CD4-positive, alpha-beta T cell (primary cell): ENCODE measurements around the gene KLK11. TPM values are rescaled to one million over a fixed set of nuclear protein-coding genes. Genes with fewer than 3 reads are reported as not detected.

Experiments used
- ATAC-seq: fragments of 200-7000 bp; cut with Tn5 transposase; one replicate; pipeline ENCODE4 v1.10.0; 2022; ENCODE audit warnings: mild to moderate bottlenecking; ENCODE audit not compliant: poor library complexity
- CTCF ChIA-PET: fragments of 350-600 bp; sonication (Branson Sonifier 250); formaldehyde crosslinking; loops from one replicate; lab custom pipeline; 2021; ENCODE audit warnings: antibody characterized with exemption, inconsistent platforms; lab: Charles Lee
- POLR2A ChIA-PET: fragments of 350-600 bp; sonication (Branson Sonifier 250); formaldehyde crosslinking; loops from one replicate; lab custom pipeline; 2021; ENCODE audit warnings: antibody characterized with exemption, inconsistent platforms; lab: Charles Lee
- DNase-seq, 14 experiments: peaks; one replicate each; pipeline ENCODE4 v3.0.0-alpha.2; 2013 to 2020; ENCODE audit warnings: mixed read lengths in 2 of 14
- H3K27ac ChIP-seq, 2 donors: one replicate each; pipeline versions ENCODE4 v1.5.1 to v1.7.0; 2013; ENCODE audit warnings: low read length in 2 of 2, low read depth in 1 of 2, mild to moderate bottlenecking in 1 of 2
- H3K27me3 ChIP-seq, 2 experiments: 1 replicate in 1 of 2; 2 replicates in 1 of 2; pipeline versions ENCODE4 v1.6.1 to v1.7.0; 2013; ENCODE audit warnings: low read length in 2 of 2, control low read depth in 1 of 2, mild to moderate bottlenecking in 1 of 2, moderate library complexity in 1 of 2; ENCODE audit not compliant: insufficient read depth in 2 of 2, control insufficient read depth in 1 of 2
- H3K36me3 ChIP-seq: one replicate; pipeline ENCODE4 v1.6.1; 2013; ENCODE audit warnings: low read length, control low read depth; ENCODE audit not compliant: insufficient read depth
- H3K4me1 ChIP-seq: one replicate; pipeline ENCODE4 v1.6.1; 2013; ENCODE audit warnings: low read length, control low read depth; ENCODE audit not compliant: insufficient read depth
- H3K4me3 ChIP-seq: one replicate; pipeline ENCODE4 v1.5.1; 2013; ENCODE audit warnings: mild to moderate bottlenecking, low read length, moderate library complexity
- H3K9me3 ChIP-seq, 2 experiments: 1 replicate in 1 of 2; 2 replicates in 1 of 2; pipeline versions ENCODE4 v1.6.1 to v1.7.0; 2013; ENCODE audit warnings: low read length in 2 of 2, mild to moderate bottlenecking in 2 of 2, control low read depth in 1 of 2, moderate library complexity in 1 of 2; ENCODE audit not compliant: control insufficient read depth in 1 of 2, insufficient read depth in 1 of 2
- H3K27ac Mint-ChIP-seq: one replicate; pipeline ENCODE4 v1.8.0; 2020; ENCODE audit warnings: mixed read lengths
- H3K27me3 Mint-ChIP-seq: one replicate; pipeline ENCODE4 v1.8.0; 2021; ENCODE audit warnings: mixed read lengths
- H3K36me3 Mint-ChIP-seq: one replicate; pipeline ENCODE4 v1.8.0; 2021; ENCODE audit warnings: low read depth, mixed read lengths
- H3K4me1 Mint-ChIP-seq: one replicate; pipeline ENCODE4 v1.8.0; 2021; ENCODE audit warnings: low read depth, mixed read lengths
- H3K4me3 Mint-ChIP-seq: one replicate; pipeline ENCODE4 v1.8.0; 2020; ENCODE audit warnings: mild to moderate bottlenecking, mixed read lengths
- H3K9me3 Mint-ChIP-seq: one replicate; pipeline ENCODE4 v1.8.0; 2020; ENCODE audit warnings: mixed read lengths
- CTCF ChIP-seq: fragments of 200-600 bp; IDR thresholded peaks from one replicate; pipeline ENCODE4 v1.8.0; 2022; ENCODE audit warnings: antibody characterized with exemption, mild to moderate bottlenecking
- intact Hi-C, 2 experiments: fragments of 100-400 bp; cut with DNase I in 1 of 2; cut with micrococcal nuclease in 1 of 2; formaldehyde crosslinking; loops; one replicate each; pipeline versions ENCODE4 v1.15.1 to v1.9.0; 2023 to 2025; cut with DNase I, micrococcal nuclease
- total RNA-seq, 174 experiments: library from RNA in 2 of 174; stranded (reverse) in 2 of 174; gene quantifications; one replicate each; pipeline ENCODE4 v1.2.3 and lab custom pipeline; 2021 to 2026

The KLK11 gene
- total RNA-seq, 2 experiments from 2014 or later, result not detected

- intact Hi-C loops, result no loop called here
- no peaks in the 10 kb centered on the region for H3K36me3 ChIP-seq
- Mint-ChIP-seq H3K9me3 (no peaks in the 10 kb centered on the region), H3K27ac (no peak overlapping the region), H3K4me1 (no peaks in the 10 kb centered on the region), H3K27me3 (peaks cover 55% of the 10 kb centered on the region), H3K4me3 (no peak overlapping the region), H3K36me3 (no peaks in the 10 kb centered on the region)
- peaks cover 0 to 9% of the 10 kb centered on the region in 2 experiments for H3K9me3 ChIP-seq
- no peak for ATAC-seq
- ChIA-PET CTCF (no interaction called here), POLR2A (no interaction called here)
- peaks cover 3% of the 10 kb centered on the region for H3K4me1 ChIP-seq
- H3K27me3 ChIP-seq, result peaks cover 9 to 40% of the 10 kb centered on the region in 2 experiments
- no peak for DNase-seq
- H3K4me3 ChIP-seq, result no peak overlapping the region
- no peak overlapping the region for H3K27ac ChIP-seq
- TF ChIP-seq CTCF, result no peak
Observed at GRCh38 chr19:51060336-51060735, 33.9 kb upstream of the KLK11 start.

- H3K27ac ChIP-seq, result no peak overlapping the region
- POLR2A ChIA-PET, result no interaction called here
- H3K9me3 Mint-ChIP-seq, result no peaks in the 10 kb centered on the region
- peaks cover 0 to 7% of the 10 kb centered on the region in 2 experiments for H3K9me3 ChIP-seq
- H3K27me3 Mint-ChIP-seq, result peaks cover 56% of the 10 kb centered on the region
- TF ChIP-seq CTCF, result no peak
- no peaks in the 10 kb centered on the region for H3K4me1 ChIP-seq
- H3K4me1 Mint-ChIP-seq, result no peaks in the 10 kb centered on the region
- ATAC-seq, result no peak
- H3K27ac Mint-ChIP-seq, result no peak overlapping the region
- H3K27me3 ChIP-seq, result peaks cover 6 to 43% of the 10 kb centered on the region in 2 experiments
- H3K4me3 Mint-ChIP-seq, result no peak overlapping the region
- no peak for DNase-seq
- H3K36me3 Mint-ChIP-seq, result no peaks in the 10 kb centered on the region
- intact Hi-C loops, result no loop called here
- no peaks in the 10 kb centered on the region for H3K36me3 ChIP-seq
- CTCF ChIA-PET, result no interaction called here
- no peak overlapping the region for H3K4me3 ChIP-seq
Observed at GRCh38 chr19:51059715-51060114, 33.3 kb upstream of the KLK11 start.

- peaks cover 44% of the 10 kb centered on the region for H3K27me3 Mint-ChIP-seq
- no peak for TF ChIP-seq CTCF
- no peak for DNase-seq
- no peaks in the 10 kb centered on the region for H3K36me3 ChIP-seq
- H3K4me3 Mint-ChIP-seq, result no peak overlapping the region
- ATAC-seq, result no peak
- H3K4me1 Mint-ChIP-seq, result no peaks in the 10 kb centered on the region
- H3K9me3 Mint-ChIP-seq, result no peaks in the 10 kb centered on the region
- peaks cover 2 to 26% of the 10 kb centered on the region in 2 experiments for H3K27me3 ChIP-seq
- H3K36me3 Mint-ChIP-seq, result no peaks in the 10 kb centered on the region
- no peaks in the 10 kb centered on the region for H3K4me1 ChIP-seq
- H3K4me3 ChIP-seq, result no peak overlapping the region
- no peak overlapping the region for H3K27ac ChIP-seq
- ChIA-PET CTCF (no interaction called here), POLR2A (no interaction called here)
- H3K27ac Mint-ChIP-seq, result no peak overlapping the region
- no peaks in the 10 kb centered on the region for H3K9me3 ChIP-seq
- intact Hi-C loops, result no loop called here
Observed at GRCh38 chr19:51055866-51056265, 29.4 kb upstream of the KLK11 start.
